Bronchial epithelial cell (primary cell): Measurements from ENCODE around the gene VSTM2B. TPM values are rescaled to one million over a fixed set of nuclear protein-coding genes. Genes with fewer than 3 reads are reported as not detected.

Source experiments
- DNase-seq: peaks from one replicate; pipeline ENCODE4 v3.0.0-alpha.2; 2010; ENCODE audit warnings: low read depth
- FAIRE-seq: peaks from 2 replicates; lab custom pipeline; 2011; peaks lifted over from hg19 to GRCh38; lab: Jason Lieb, UNC
- H3K27me3 ChIP-seq: 2 replicates; pipeline ENCODE4 v1.5.1; 2011; ENCODE audit warnings: low read length; ENCODE audit not compliant: control insufficient read depth, insufficient read depth
- H3K36me3 ChIP-seq: 2 replicates; pipeline ENCODE4 v1.5.1; 2011; ENCODE audit warnings: low read length; ENCODE audit not compliant: control insufficient read depth, insufficient read depth
- H3K4me3 ChIP-seq: 2 replicates; pipeline ENCODE4 v1.5.1; 2011; ENCODE audit warnings: mild to moderate bottlenecking, low read depth, low read length, control low read depth
- CTCF ChIP-seq: IDR thresholded peaks from 2 replicates; pipeline ENCODE4 v1.5.1; 2011; ENCODE audit warnings: mild to moderate bottlenecking, moderate library complexity, low read length, control low read depth, inconsistent platforms; ENCODE audit not compliant: insufficient read depth, severe bottlenecking
- total RNA-seq: library from RNA; depleted of rRNA; stranded (reverse); fragments of >200 nt; gene quantifications from 2 replicates; pipeline ENCODE4 v1.2.1, GENCODE V29; 2014

Gene VSTM2B
- total RNA-seq, 1 donor from 2014 or later = not detected

GRCh38 chr19:29610213-29610573, 84.4 kb downstream of the VSTM2B start:
- DNase-seq (no peak), FAIRE-seq (no peak)
- TF ChIP-seq CTCF = no peak
- H3K36me3 ChIP-seq = peaks cover 22% of the 10 kb centered on the region
- no peak overlapping the region for H3K4me3 ChIP-seq
- H3K27me3 ChIP-seq = no peaks in the 10 kb centered on the region

GRCh38 chr19:29610574-29611271, 84.9 kb downstream of the VSTM2B start:
- Histone ChIP-seq H3K27me3 (no peaks in the 10 kb centered on the region), H3K4me3 (no peak overlapping the region), H3K36me3 (peaks cover 26% of the 10 kb centered on the region)
- peak; percentile 85 for FAIRE-seq
- DNase-seq = peak; percentile 55
- peak; percentile 92 for TF ChIP-seq CTCF

- Histone ChIP-seq H3K27me3 (no peaks in the 10 kb centered on the region), H3K4me3 (no peak overlapping the region), H3K36me3 (peaks cover 28% of the 10 kb centered on the region)
- no peak for TF ChIP-seq CTCF
- no peak for FAIRE-seq
- DNase-seq = no peak
Measured at GRCh38 chr19:29612121-29612520, 86.3 kb downstream of the VSTM2B start.

- H3K4me3 ChIP-seq = no peak overlapping the region
- no peak for DNase-seq
- peaks cover 28% of the 10 kb centered on the region for H3K36me3 ChIP-seq
- TF ChIP-seq CTCF = no peak
- FAIRE-seq = no peak
- H3K27me3 ChIP-seq = no peaks in the 10 kb centered on the region
Measured at GRCh38 chr19:29612801-29613595, 87.2 kb downstream of the VSTM2B start.

- no peak for TF ChIP-seq CTCF
- H3K36me3 ChIP-seq = peaks cover 26% of the 10 kb centered on the region
- FAIRE-seq = no peak
- peaks cover 1% of the 10 kb centered on the region for H3K27me3 ChIP-seq
- no peak for DNase-seq
- no peak overlapping the region for H3K4me3 ChIP-seq
Measured at GRCh38 chr19:29614046-29614445, 88.3 kb downstream of the VSTM2B start.

Other genes with a start within 250 kb of the VSTM2B start
- 58.7 and 79.2 TPM in 2 replicates for gene POP4, start 80.3 kb downstream of the VSTM2B start, total RNA-seq
- 11.9 and 23.4 TPM in 2 replicates for gene PLEKHF1, start 139.5 kb downstream of the VSTM2B start, total RNA-seq
- gene C19orf12, start 189.3 kb downstream of the VSTM2B start, total RNA-seq = 9.0 and 9.7 TPM in 2 replicates